Body of pancreas (tissue), 4 donors: ENCODE data around the gene POR.

Experiments used
- POLR2A ChIP-seq, 3 donors: fragments of 450-650 bp; IDR thresholded peaks; one replicate each; pipeline ENCODE4 v1.6.1; 2016; ENCODE audit warnings: antibody characterized with exemption in 3 of 3, mild to moderate bottlenecking in 2 of 3
- TF ChIP-seq, protein P1 (sequence below), 7 experiments: fragments of 450-650 bp in 4 of 7; fragments of 200-600 bp in 3 of 7; sonication (generic) in 3 of 7; IDR thresholded peaks; one replicate each; pipeline ENCODE4 v1.5.1; 2016 to 2019; ENCODE audit warnings: antibody characterized with exemption in 7 of 7

DNA sequence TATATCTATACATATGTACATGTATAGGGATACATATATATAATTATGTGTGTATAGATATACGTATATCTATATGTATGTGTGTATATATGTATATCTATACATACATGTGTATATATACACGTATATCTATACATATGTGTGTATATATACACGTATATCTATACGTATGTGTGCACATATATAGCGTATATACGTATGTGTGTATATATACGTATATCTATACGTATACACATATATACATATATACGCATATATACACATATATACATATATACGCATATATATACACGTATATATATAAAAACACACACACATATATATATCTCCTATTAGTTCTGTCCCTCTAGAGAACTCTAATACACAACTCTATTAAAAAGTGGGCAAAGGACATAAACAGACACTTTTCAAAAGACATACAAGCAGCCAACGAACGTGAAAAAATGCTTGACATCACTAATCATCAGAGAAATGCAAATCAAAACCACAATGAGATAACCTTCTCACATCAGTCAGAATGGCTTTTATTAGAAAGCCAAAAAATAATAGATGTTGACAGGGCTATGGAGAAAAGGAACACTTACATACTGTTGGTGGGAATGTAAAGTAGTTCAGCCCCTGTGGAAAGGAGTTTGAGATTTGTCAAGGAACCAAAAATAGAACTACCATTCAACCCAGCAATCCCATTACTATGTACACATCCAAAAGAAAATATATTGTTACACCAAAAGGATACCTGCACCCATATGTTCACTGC is 101.4 kb downstream of the POR start:
- TF ChIP-seq, protein P1, sequence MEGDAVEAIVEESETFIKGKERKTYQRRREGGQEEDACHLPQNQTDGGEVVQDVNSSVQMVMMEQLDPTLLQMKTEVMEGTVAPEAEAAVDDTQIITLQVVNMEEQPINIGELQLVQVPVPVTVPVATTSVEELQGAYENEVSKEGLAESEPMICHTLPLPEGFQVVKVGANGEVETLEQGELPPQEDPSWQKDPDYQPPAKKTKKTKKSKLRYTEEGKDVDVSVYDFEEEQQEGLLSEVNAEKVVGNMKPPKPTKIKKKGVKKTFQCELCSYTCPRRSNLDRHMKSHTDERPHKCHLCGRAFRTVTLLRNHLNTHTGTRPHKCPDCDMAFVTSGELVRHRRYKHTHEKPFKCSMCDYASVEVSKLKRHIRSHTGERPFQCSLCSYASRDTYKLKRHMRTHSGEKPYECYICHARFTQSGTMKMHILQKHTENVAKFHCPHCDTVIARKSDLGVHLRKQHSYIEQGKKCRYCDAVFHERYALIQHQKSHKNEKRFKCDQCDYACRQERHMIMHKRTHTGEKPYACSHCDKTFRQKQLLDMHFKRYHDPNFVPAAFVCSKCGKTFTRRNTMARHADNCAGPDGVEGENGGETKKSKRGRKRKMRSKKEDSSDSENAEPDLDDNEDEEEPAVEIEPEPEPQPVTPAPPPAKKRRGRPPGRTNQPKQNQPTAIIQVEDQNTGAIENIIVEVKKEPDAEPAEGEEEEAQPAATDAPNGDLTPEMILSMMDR (IDR thresholded peaks at IDR 0.05) = no peak
- no peak for TF ChIP-seq POLR2A (IDR thresholded peaks at IDR 0.05)
